Smooth muscle cell (in vitro differentiated cells): ENCODE data around the gene FBXO34. TPM values are rescaled to one million over a fixed set of nuclear protein-coding genes. Genes with fewer than 3 reads are reported as not detected.

ENCODE experiments used
- DNase-seq: peaks from one replicate; lab custom pipeline; 2025; ENCODE audit not compliant: unreplicated experiment; lab: John Stamatoyannopoulos, UW
- H2AFZ ChIP-seq: fragments of 200-600 bp; sonication (generic); 2 replicates; pipeline ENCODE4 v1.6.0; 2016; ENCODE audit warnings: antibody characterized with exemption, low read depth, mild to moderate bottlenecking
- H3F3A ChIP-seq: fragments of 200-600 bp; sonication (generic); 2 replicates; pipeline ENCODE4 v1.6.0; 2017; ENCODE audit warnings: antibody characterized with exemption, low read depth
- H3K27ac ChIP-seq: fragments of 200-600 bp; sonication (generic); 2 replicates; pipeline ENCODE4 v1.5.1; 2016; ENCODE audit warnings: low read depth, mild to moderate bottlenecking
- H3K27me3 ChIP-seq: fragments of 200-600 bp; sonication (generic); 2 replicates; pipeline ENCODE4 v1.6.1; 2016; ENCODE audit warnings: low read depth, mild to moderate bottlenecking
- H3K36me3 ChIP-seq: fragments of 200-600 bp; sonication (generic); 2 replicates; pipeline ENCODE4 v1.5.1; 2016; ENCODE audit warnings: low read depth
- H3K4me1 ChIP-seq: fragments of 200-600 bp; sonication (generic); 2 replicates; pipeline ENCODE4 v1.5.1; 2016; ENCODE audit warnings: low read depth
- H3K4me2 ChIP-seq: fragments of 200-600 bp; sonication (generic); 2 replicates; pipeline ENCODE4 v1.6.0; 2016; ENCODE audit warnings: mild to moderate bottlenecking
- H3K4me3 ChIP-seq: fragments of 200-600 bp; sonication (generic); 2 replicates; pipeline ENCODE4 v1.5.1; 2016; ENCODE audit warnings: mild to moderate bottlenecking
- H3K79me2 ChIP-seq: fragments of 200-600 bp; sonication (generic); 2 replicates; pipeline ENCODE4 v1.6.0; 2016; ENCODE audit warnings: low read depth, mild to moderate bottlenecking
- H3K9ac ChIP-seq: fragments of 200-600 bp; sonication (generic); 2 replicates; pipeline ENCODE4 v1.6.0; 2016; ENCODE audit warnings: low read depth
- H3K9me3 ChIP-seq: fragments of 200-600 bp; sonication (generic); replicated peaks from 2 replicates; pipeline ENCODE4 v1.5.1; 2016; ENCODE audit warnings: low read depth
- H4K20me1 ChIP-seq: fragments of 200-600 bp; sonication (generic); 2 replicates; pipeline ENCODE4 v1.6.0; 2016; ENCODE audit warnings: low read depth
- CTCF ChIP-seq: fragments of 200-600 bp; sonication (generic); IDR thresholded peaks from 2 replicates; pipeline ENCODE4 v1.5.1; 2017; ENCODE audit warnings: borderline replicate concordance, mild to moderate bottlenecking, antibody characterized with exemption; ENCODE audit not compliant: insufficient read depth, poor library complexity, severe bottlenecking
- WGBS: methylation state at CpG from one replicate; pipeline ENCODE4 v1.1.7; 2016; ENCODE audit warnings: low lambda C conversion rate; 5-methylcytosine and 5-hydroxymethylcytosine counted together
- polyA plus RNA-seq: library from polyadenylated mRNA; unstranded; fragments of >200 nt; fragmentation: Nextera tagmentation; extraction: Ambion mirVana; gene quantifications from 2 replicates; pipeline ENCODE4 v1.2.1, GENCODE V29; 2016
- total RNA-seq: library from RNA; depleted of rRNA; stranded (reverse); fragments of >200 nt; gene quantifications from 2 replicates; pipeline ENCODE4 v1.2.3, GENCODE V29; 2014

The FBXO34 gene
- total and polyA plus RNA-seq, 2 experiments from 2014 or later = 17.4 to 23.9 TPM

- H3K9ac ChIP-seq = no peak overlapping the region
- H2AFZ ChIP-seq = no peak overlapping the region
- no peaks in the 10 kb centered on the region for H3F3A ChIP-seq
- peaks cover 30% of the 10 kb centered on the region for H3K27me3 ChIP-seq
- H3K36me3 ChIP-seq = no peaks in the 10 kb centered on the region
- H3K79me2 ChIP-seq = no peaks in the 10 kb centered on the region
- H3K4me1 ChIP-seq = no peaks in the 10 kb centered on the region
- DNase-seq = no peak
- H3K27ac ChIP-seq = no peak overlapping the region
- no peak overlapping the region for H3K4me3 ChIP-seq
- 80% methylated on average over 3 of the region's 3 CpGs for WGBS
- H3K9me3 ChIP-seq = no peaks in the 10 kb centered on the region
- no peak overlapping the region for H3K4me2 ChIP-seq
- TF ChIP-seq CTCF = no peak
- H4K20me1 ChIP-seq = no peaks in the 10 kb centered on the region
These were observed 37.6 kb upstream of the FBXO34 start for GRCh38 chr14:55233591-55233990.

- Histone ChIP-seq H3K36me3 (no peaks in the 10 kb centered on the region), H4K20me1 (no peaks in the 10 kb centered on the region), H3K27me3 (peaks cover 45% of the 10 kb centered on the region), H2AFZ (no peak overlapping the region), H3K9ac (no peak overlapping the region), H3K27ac (peak overlapping the region; percentile 4), H3K4me3 (no peak overlapping the region), H3F3A (no peaks in the 10 kb centered on the region), H3K79me2 (no peaks in the 10 kb centered on the region), H3K9me3 (no peaks in the 10 kb centered on the region), H3K4me1 (peaks cover 7% of the 10 kb centered on the region), H3K4me2 (no peak overlapping the region)
- DNase-seq = no peak
- TF ChIP-seq CTCF = no peak
- WGBS = 57% methylated on average over 12 of the region's 12 CpGs
These were observed 33.1 kb upstream of the FBXO34 start for GRCh38 chr14:55238019-55238680.

- Histone ChIP-seq H3K36me3 (no peaks in the 10 kb centered on the region), H3K4me1 (peaks cover 7% of the 10 kb centered on the region), H2AFZ (no peak overlapping the region), H3F3A (no peaks in the 10 kb centered on the region), H3K9ac (no peak overlapping the region), H3K9me3 (no peaks in the 10 kb centered on the region), H3K4me2 (no peak overlapping the region), H3K79me2 (no peaks in the 10 kb centered on the region), H3K27me3 (peaks cover 33% of the 10 kb centered on the region), H3K27ac (no peak overlapping the region), H3K4me3 (no peak overlapping the region), H4K20me1 (no peaks in the 10 kb centered on the region)
- no peak for TF ChIP-seq CTCF
- WGBS = 63% methylated on average over 1 of the region's 1 CpG
- DNase-seq = no peak
These were observed 31.9 kb upstream of the FBXO34 start for GRCh38 chr14:55239320-55239719.
